DOHH2 (cell line): Measurements from ENCODE around the gene PRELP.

Experiments used
- H3F3A ChIP-seq: fragments of 200-600 bp; sonication (generic), shearing (Covaris generic); 2 replicates; pipeline ENCODE4 v1.6.0; 2016; ENCODE audit warnings: antibody characterized with exemption, mild to moderate bottlenecking; ENCODE audit not compliant: control insufficient read depth, insufficient read depth
- H3K27ac ChIP-seq: fragments of 200-600 bp; sonication (generic); 2 replicates; pipeline ENCODE4 v1.5.1; 2014; ENCODE audit warnings: low read depth, mild to moderate bottlenecking, low read length, moderate library complexity
- H3K27me3 ChIP-seq: fragments of 200-600 bp; sonication (generic); 2 replicates; pipeline ENCODE4 v1.6.1; 2014; ENCODE audit warnings: mild to moderate bottlenecking, low read length, mixed read lengths; ENCODE audit not compliant: control insufficient read depth
- H3K36me3 ChIP-seq: fragments of 200-600 bp; sonication (generic); 2 replicates; pipeline ENCODE4 v1.6.1; 2014; ENCODE audit warnings: mild to moderate bottlenecking, low read length, moderate library complexity, mixed read lengths; ENCODE audit not compliant: control insufficient read depth
- H3K4me1 ChIP-seq: fragments of 200-600 bp; sonication (generic); 2 replicates; pipeline ENCODE4 v1.6.1; 2014; ENCODE audit warnings: mild to moderate bottlenecking, low read length, mixed read lengths; ENCODE audit not compliant: control insufficient read depth
- H3K4me2 ChIP-seq: fragments of 200-600 bp; sonication (generic); 2 replicates; pipeline ENCODE4 v1.6.0; 2014; ENCODE audit warnings: mild to moderate bottlenecking, low read length, moderate library complexity
- H3K4me3 ChIP-seq: fragments of 200-600 bp; sonication (generic); 2 replicates; pipeline ENCODE4 v1.5.1; 2014; ENCODE audit warnings: mild to moderate bottlenecking, low read length, mixed read lengths
- H3K79me2 ChIP-seq: fragments of 200-600 bp; sonication (generic); 2 replicates; pipeline ENCODE4 v1.6.1; 2014; ENCODE audit warnings: mild to moderate bottlenecking, low read length, mixed read lengths; ENCODE audit not compliant: control insufficient read depth
- H3K9me2 ChIP-seq: fragments of 200-600 bp; sonication (generic); replicated peaks from 2 replicates; pipeline ENCODE4 v1.6.1; 2014; ENCODE audit warnings: mild to moderate bottlenecking, low read length, mixed read lengths; ENCODE audit not compliant: control insufficient read depth
- H3K9me3 ChIP-seq: fragments of 200-600 bp; sonication (generic); 2 replicates; pipeline ENCODE4 v1.6.1; 2014; ENCODE audit warnings: antibody characterized with exemption, low read length, mixed read lengths; ENCODE audit not compliant: control insufficient read depth, insufficient read depth
- H4K20me1 ChIP-seq: fragments of 200-600 bp; sonication (generic); 2 replicates; pipeline ENCODE4 v1.6.0; 2014; ENCODE audit warnings: low read depth, mild to moderate bottlenecking, antibody characterized with exemption, low read length, moderate library complexity; ENCODE audit not compliant: control insufficient read depth, insufficient read depth
- EZH2phosphoT487 ChIP-seq: fragments of 200-600 bp; sonication (generic); IDR thresholded peaks from 2 replicates; pipeline ENCODE4 v1.6.1; 2017; ENCODE audit warnings: borderline replicate concordance, mild to moderate bottlenecking, antibody characterized with exemption, low read length, moderate library complexity, mixed read lengths
- TF ChIP-seq, protein P1 (sequence below): fragments of 200-600 bp; sonication (generic); IDR thresholded peaks from one replicate; pipeline ENCODE4 v1.5.1; 2014; ENCODE audit warnings: antibody characterized with exemption, mild to moderate bottlenecking, low read depth, low read length; ENCODE audit not compliant: poor library complexity, severe bottlenecking

The PRELP gene

DNA sequence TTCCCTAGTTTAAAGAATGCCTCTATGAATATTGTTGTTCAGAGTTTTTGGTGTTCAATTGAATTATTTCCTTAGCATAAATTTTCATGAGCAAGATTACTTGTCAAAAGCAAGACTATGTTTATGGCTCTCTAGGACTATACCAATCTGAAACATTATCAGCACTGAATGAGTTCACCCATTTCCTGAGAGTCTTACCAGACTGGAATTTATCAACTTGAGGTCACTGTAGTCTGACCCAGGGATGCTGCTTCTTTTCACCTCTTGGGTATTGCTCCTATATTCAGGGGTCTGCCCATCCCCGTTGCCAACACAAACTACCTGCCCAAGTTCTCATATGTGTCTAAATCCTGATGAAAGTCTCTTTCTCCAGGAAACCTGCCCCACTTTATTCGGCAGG is 61.0 kb downstream of the PRELP start:
- Histone ChIP-seq H3K9me2 (no peaks in the 10 kb centered on the region), H3K27me3 (peaks cover 23% of the 10 kb centered on the region), H3K79me2 (no peaks in the 10 kb centered on the region), H3K4me1 (no peaks in the 10 kb centered on the region), H3K4me3 (no peak overlapping the region), H3K4me2 (no peak overlapping the region), H3K27ac (no peak overlapping the region), H4K20me1 (no peaks in the 10 kb centered on the region), H3F3A (no peaks in the 10 kb centered on the region), H3K9me3 (no peaks in the 10 kb centered on the region), H3K36me3 (no peaks in the 10 kb centered on the region)
- TF ChIP-seq EZH2phosphoT487, result no peak
- TF ChIP-seq, protein P1, sequence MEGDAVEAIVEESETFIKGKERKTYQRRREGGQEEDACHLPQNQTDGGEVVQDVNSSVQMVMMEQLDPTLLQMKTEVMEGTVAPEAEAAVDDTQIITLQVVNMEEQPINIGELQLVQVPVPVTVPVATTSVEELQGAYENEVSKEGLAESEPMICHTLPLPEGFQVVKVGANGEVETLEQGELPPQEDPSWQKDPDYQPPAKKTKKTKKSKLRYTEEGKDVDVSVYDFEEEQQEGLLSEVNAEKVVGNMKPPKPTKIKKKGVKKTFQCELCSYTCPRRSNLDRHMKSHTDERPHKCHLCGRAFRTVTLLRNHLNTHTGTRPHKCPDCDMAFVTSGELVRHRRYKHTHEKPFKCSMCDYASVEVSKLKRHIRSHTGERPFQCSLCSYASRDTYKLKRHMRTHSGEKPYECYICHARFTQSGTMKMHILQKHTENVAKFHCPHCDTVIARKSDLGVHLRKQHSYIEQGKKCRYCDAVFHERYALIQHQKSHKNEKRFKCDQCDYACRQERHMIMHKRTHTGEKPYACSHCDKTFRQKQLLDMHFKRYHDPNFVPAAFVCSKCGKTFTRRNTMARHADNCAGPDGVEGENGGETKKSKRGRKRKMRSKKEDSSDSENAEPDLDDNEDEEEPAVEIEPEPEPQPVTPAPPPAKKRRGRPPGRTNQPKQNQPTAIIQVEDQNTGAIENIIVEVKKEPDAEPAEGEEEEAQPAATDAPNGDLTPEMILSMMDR, result no peak

DNA sequence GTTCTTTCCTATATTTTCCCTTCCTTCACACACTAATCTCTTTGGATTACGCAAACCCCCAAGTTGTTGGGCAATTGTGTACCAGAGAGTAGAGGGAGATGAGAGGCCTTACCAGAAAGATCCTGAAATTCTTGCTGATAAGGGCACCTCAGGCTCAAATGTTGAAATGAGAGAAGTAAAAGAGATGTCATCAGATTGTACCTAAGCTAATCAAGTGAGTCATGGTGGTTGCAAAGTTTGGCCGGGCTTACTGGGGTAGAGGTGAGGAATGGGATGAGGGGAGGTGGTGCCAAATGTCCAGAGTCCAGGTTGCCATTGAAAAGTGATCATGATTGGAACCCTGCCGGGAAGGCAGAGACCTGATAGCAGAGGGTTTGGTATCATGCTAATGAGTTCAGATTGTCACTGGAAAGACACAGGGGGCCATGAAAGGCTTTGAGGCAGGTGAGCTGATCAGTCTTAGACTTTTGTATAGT is 61.4 kb downstream of the PRELP start:
- H3K79me2 ChIP-seq, result no peaks in the 10 kb centered on the region
- no peaks in the 10 kb centered on the region for H3F3A ChIP-seq
- H3K4me3 ChIP-seq, result no peak overlapping the region
- TF ChIP-seq, protein P1, result no peak
- no peak for TF ChIP-seq EZH2phosphoT487
- no peaks in the 10 kb centered on the region for H3K9me3 ChIP-seq
- no peak overlapping the region for H3K27ac ChIP-seq
- H3K27me3 ChIP-seq, result peaks cover 23% of the 10 kb centered on the region
- no peaks in the 10 kb centered on the region for H3K36me3 ChIP-seq
- no peaks in the 10 kb centered on the region for H3K4me1 ChIP-seq
- no peaks in the 10 kb centered on the region for H4K20me1 ChIP-seq
- no peak overlapping the region for H3K4me2 ChIP-seq
- H3K9me2 ChIP-seq, result no peaks in the 10 kb centered on the region

DNA sequence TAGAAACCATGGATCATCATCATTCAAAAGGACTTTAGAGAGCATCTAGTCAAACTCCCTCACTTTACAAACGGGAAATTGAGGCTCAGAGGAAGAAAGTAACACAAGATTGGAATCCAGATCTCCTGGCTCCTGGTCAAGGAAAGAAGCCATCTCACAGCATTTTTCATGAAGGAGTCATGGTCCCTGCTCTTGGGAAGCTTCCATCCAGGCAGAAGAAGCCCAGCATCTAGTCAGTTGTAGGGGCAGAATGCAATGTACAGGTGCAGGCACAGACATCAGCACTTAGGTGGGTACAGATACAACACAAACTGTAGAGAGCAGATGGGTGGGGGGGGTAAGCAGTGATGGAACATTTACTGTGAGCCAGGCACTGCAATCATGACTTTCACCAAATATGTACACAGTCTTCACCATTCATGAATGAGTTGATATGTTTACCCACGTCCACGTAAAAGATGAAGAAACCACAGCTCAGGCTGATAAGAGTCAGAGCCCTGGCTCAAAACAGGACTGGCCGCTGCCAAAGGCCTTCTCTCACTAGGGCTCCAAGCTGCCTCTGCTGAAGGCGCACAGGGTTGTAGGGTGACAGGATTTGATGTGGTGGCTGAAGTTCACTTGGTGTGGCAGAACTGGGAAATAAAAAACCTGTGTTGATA is 62.3 kb downstream of the PRELP start:
- no peak overlapping the region for H3K4me2 ChIP-seq
- no peak overlapping the region for H3K4me3 ChIP-seq
- H3K9me2 ChIP-seq, result no peaks in the 10 kb centered on the region
- H3K79me2 ChIP-seq, result no peaks in the 10 kb centered on the region
- H3K9me3 ChIP-seq, result no peaks in the 10 kb centered on the region
- TF ChIP-seq, protein P1, result no peak
- TF ChIP-seq EZH2phosphoT487, result no peak
- no peaks in the 10 kb centered on the region for H3K4me1 ChIP-seq
- H3F3A ChIP-seq, result no peaks in the 10 kb centered on the region
- H3K36me3 ChIP-seq, result no peaks in the 10 kb centered on the region
- no peaks in the 10 kb centered on the region for H4K20me1 ChIP-seq
- H3K27me3 ChIP-seq, result peaks cover 23% of the 10 kb centered on the region
- no peak overlapping the region for H3K27ac ChIP-seq
